Skeletal muscle tissue (tissue), 4 donors: Measurements from ENCODE around the gene SRP19. TPM values are rescaled to one million over a fixed set of nuclear protein-coding genes. Genes with fewer than 3 reads are reported as not detected.
A peak's percentile ranks its signal among the peaks of the same experiment; 100 is the strongest.
"Not testable (repeated sequence)": the region's sequence is repeated elsewhere in the genome, so short reads cannot be mapped to it uniquely, and the experiment has no call there.

Source experiments
- H3K27ac ChIP-seq: one replicate; pipeline ENCODE4 v1.7.0; 2013; ENCODE audit warnings: mild to moderate bottlenecking, low read depth, low read length, inconsistent platforms
- H3K27me3 ChIP-seq, 3 donors: one replicate each; pipeline ENCODE4 v1.7.0; 2013; ENCODE audit warnings: low read length in 3 of 3; ENCODE audit not compliant: control insufficient read depth in 3 of 3, insufficient read depth in 3 of 3
- H3K36me3 ChIP-seq, 3 donors: one replicate each; pipeline ENCODE4 v1.7.0; 2013; ENCODE audit warnings: low read length in 3 of 3; ENCODE audit not compliant: control insufficient read depth in 3 of 3, insufficient read depth in 3 of 3
- H3K4me1 ChIP-seq, 3 donors: one replicate each; pipeline ENCODE4 v1.7.0; 2013; ENCODE audit warnings: low read length in 3 of 3, mild to moderate bottlenecking in 3 of 3; ENCODE audit not compliant: control insufficient read depth in 3 of 3, insufficient read depth in 3 of 3
- H3K4me3 ChIP-seq, 3 donors: one replicate each; pipeline ENCODE4 v1.7.0; 2013; ENCODE audit warnings: low read length in 3 of 3
- H3K9ac ChIP-seq, 3 donors: one replicate each; pipeline ENCODE4 v1.7.0; 2013; ENCODE audit warnings: low read length in 3 of 3, mild to moderate bottlenecking in 3 of 3, moderate library complexity in 2 of 3, low read depth in 1 of 3
- H3K9me3 ChIP-seq, 3 donors: one replicate each; pipeline ENCODE4 v1.7.0; 2013; ENCODE audit warnings: low read length in 3 of 3; ENCODE audit not compliant: control insufficient read depth in 3 of 3
- total RNA-seq: library from RNA; depleted of rRNA; stranded (reverse); fragments of >200 nt; gene quantifications from one replicate; pipeline ENCODE4 v1.2.3, GENCODE V29; 2014
- donor health status: Osteomylitis.

SRP19 gene
- total RNA-seq, 1 donor from 2014 or later = 13.6 TPM

- Histone ChIP-seq H3K36me3 (no peaks in the 10 kb centered on the region), H3K27ac (no peak overlapping the region), H3K4me1 (no peaks in the 10 kb centered on the region), H3K4me3 (no peak overlapping the region), H3K9ac (no peak overlapping the region), H3K9me3 (no peaks in the 10 kb centered on the region), H3K27me3 (no peaks in the 10 kb centered on the region)
These were observed 14.5 kb upstream of the SRP19 start for GRCh38 chr5:112846556-112846955.

- Histone ChIP-seq H3K27ac (no peak overlapping the region), H3K4me1 (no peaks in the 10 kb centered on the region), H3K9ac (no peak overlapping the region), H3K27me3 (no peaks in the 10 kb centered on the region), H3K36me3 (no peaks in the 10 kb centered on the region), H3K4me3 (no peak overlapping the region), H3K9me3 (no peaks in the 10 kb centered on the region)
These were observed 13.8 kb upstream of the SRP19 start for GRCh38 chr5:112847306-112847705.

GRCh38 chr5:112848116-112848811 lies 12.8 kb upstream of the SRP19 start:
- no peak overlapping the region for H3K27ac ChIP-seq
- no peaks in the 10 kb centered on the region for H3K36me3 ChIP-seq
- H3K4me1 ChIP-seq = no peaks in the 10 kb centered on the region
- no peaks in the 10 kb centered on the region for H3K9me3 ChIP-seq
- H3K27me3 ChIP-seq = peaks cover 0 to under 1% (median 0%) of the 10 kb centered on the region in 3 donors
- H3K4me3 ChIP-seq = no peak overlapping the region
- no peak overlapping the region for H3K9ac ChIP-seq

- no peaks in the 10 kb centered on the region for H3K4me1 ChIP-seq
- H3K9me3 ChIP-seq = no peaks in the 10 kb centered on the region
- no peak overlapping the region for H3K4me3 ChIP-seq
- H3K36me3 ChIP-seq = no peaks in the 10 kb centered on the region
- peaks cover 0 to 5% (median 0%) of the 10 kb centered on the region in 3 donors for H3K27me3 ChIP-seq
- H3K27ac ChIP-seq = no peak overlapping the region
- no peak overlapping the region for H3K9ac ChIP-seq
These were observed 11.2 kb upstream of the SRP19 start for GRCh38 chr5:112849912-112850311.

- H3K27ac ChIP-seq = no peak overlapping the region
- peaks cover 0 to 6% (median 5%) of the 10 kb centered on the region in 3 donors for H3K27me3 ChIP-seq
- no peaks in the 10 kb centered on the region for H3K4me1 ChIP-seq
- H3K9me3 ChIP-seq = no peaks in the 10 kb centered on the region
- H3K4me3 ChIP-seq = no peak overlapping the region
- H3K36me3 ChIP-seq = no peaks in the 10 kb centered on the region
- H3K9ac ChIP-seq = no peak overlapping the region
These were observed 6.4 kb upstream of the SRP19 start for GRCh38 chr5:112854651-112855050.

- no peak overlapping the region for H3K4me3 ChIP-seq
- no peaks in the 10 kb centered on the region for H3K9me3 ChIP-seq
- H3K36me3 ChIP-seq = no peaks in the 10 kb centered on the region
- H3K4me1 ChIP-seq = peaks cover 10 to 17% (median 12%) of the 10 kb centered on the region in 3 donors
- no peak overlapping the region for H3K9ac ChIP-seq
- no peak overlapping the region for H3K27ac ChIP-seq
- H3K27me3 ChIP-seq = peaks cover 0 to 6% (median 5%) of the 10 kb centered on the region in 3 donors
These were observed 3.2 kb upstream of the SRP19 start for GRCh38 chr5:112857866-112858265.

- Histone ChIP-seq H3K27ac (peak overlapping the region; percentile 72), H3K4me3 (peak overlapping the region; percentile 88 to 96 (median 94)), H3K9ac (peak overlapping the region; percentile 60 to 95 (median 84)), H3K4me1 (peaks cover 10 to 22% (median 19%) of the 10 kb centered on the region in 3 donors)
- H3K27me3 ChIP-seq, H3K36me3 ChIP-seq, H3K9me3 ChIP-seq: not testable (repeated sequence)
These were observed 537 bp upstream of the SRP19 start for GRCh38 chr5:112860571-112860928.

GRCh38 chr5:112861638-112861985 lies 525 bp downstream of the SRP19 start:
- Histone ChIP-seq H3K36me3 (peaks cover 11 to 12% (median 12%) of the 10 kb centered on the region in 3 donors), H3K27ac (peak overlapping the region; percentile 72), H3K4me3 (peak overlapping the region; percentile 88 to 96 (median 94))

GRCh38 chr5:112862085-112862484 lies 998 bp downstream of the SRP19 start:
- Histone ChIP-seq H3K27ac (no peak overlapping the region), H3K4me1 (peaks cover 10 to 22% (median 19%) of the 10 kb centered on the region in 3 donors), H3K27me3 (no peaks in the 10 kb centered on the region), H3K36me3 (peaks cover 12 to 17% (median 15%) of the 10 kb centered on the region in 3 donors), H3K9me3 (no peaks in the 10 kb centered on the region), H3K9ac (peak overlapping the region; percentile 84 to 97 (median 95)), H3K4me3 (peak overlapping the region; percentile 88 to 96 (median 94))

More at GRCh38 chr5:112861638-112861985, 525 bp downstream of the SRP19 start:
- Histone ChIP-seq H3K4me1 (peaks cover 10 to 22% (median 19%) of the 10 kb centered on the region in 3 donors), H3K9me3 (no peaks in the 10 kb centered on the region), H3K27me3 (no peaks in the 10 kb centered on the region), H3K9ac (peak overlapping the region; percentile 84 to 97 (median 95))

- Histone ChIP-seq H3K9me3 (no peaks in the 10 kb centered on the region), H3K27ac (no peak overlapping the region), H3K4me1 (peaks cover 10 to 22% (median 19%) of the 10 kb centered on the region in 3 donors), H3K9ac (no peak overlapping the region), H3K36me3 (peaks cover 17 to 24% (median 20%) of the 10 kb centered on the region in 3 donors), H3K27me3 (no peaks in the 10 kb centered on the region), H3K4me3 (no peak overlapping the region)
These were observed 2.5 kb downstream of the SRP19 start for GRCh38 chr5:112863549-112863948.
